22Rv1 (cell line): Measurements from ENCODE around the gene CCDC57.

Source experiments
- CTCF ChIP-seq: fragments of 450-650 bp; IDR thresholded peaks from 2 replicates; pipeline ENCODE4 v1.5.1; 2017; ENCODE audit warnings: mild to moderate bottlenecking
- ZFX ChIP-seq: fragments of 450-650 bp; IDR thresholded peaks from 2 replicates; pipeline ENCODE4 v1.6.1; 2017; ENCODE audit warnings: antibody characterized with exemption, borderline replicate concordance

- no peak for TF ChIP-seq CTCF
- no peak for TF ChIP-seq ZFX
Observed at GRCh38 chr17:82083009-82083408, 129.6 kb downstream of the CCDC57 start.
